AG04449 (cell line): ENCODE data around the gene DNAH1.

Experiments
- CTCF ChIA-PET: fragments of 350-600 bp; formaldehyde crosslinking; extraction: SDS; loops from one replicate; lab custom pipeline; 2021; ENCODE audit warnings: antibody characterized with exemption; lab: Yijun Ruan, JAX
- POLR2A ChIA-PET: fragments of 400-600, 350-600 bp; formaldehyde crosslinking; extraction: SDS; loops from one replicate; lab custom pipeline; 2020; ENCODE audit warnings: antibody characterized with exemption, inconsistent platforms; lab: Yijun Ruan, JAX
- DNase-seq: peaks from one replicate; pipeline ENCODE4 v3.0.0-alpha.2; 2010; ENCODE audit warnings: low read depth, low spot score
- H3K4me3 ChIP-seq: 2 replicates; pipeline ENCODE4 v1.5.1; 2011; ENCODE audit warnings: low read depth, mild to moderate bottlenecking, control low read depth, low read length
- CTCF ChIP-seq: IDR thresholded peaks from one replicate; pipeline ENCODE4 v1.5.1; 2011; ENCODE audit warnings: mild to moderate bottlenecking, moderate library complexity, low read length, control low read depth, inconsistent platforms; ENCODE audit not compliant: insufficient read depth; ENCODE audit errors: missing control alignments

Gene DNAH1

GRCh38 chr3:52402706-52403270 lies 86.7 kb downstream of the DNAH1 start:
- POLR2A ChIA-PET: no interaction called here
- H3K4me3 ChIP-seq: no peak overlapping the region
- no peak for TF ChIP-seq CTCF
- DNase-seq: no peak
- CTCF ChIA-PET: no interaction called here

- POLR2A ChIA-PET: no interaction called here
- no peak overlapping the region for H3K4me3 ChIP-seq
- CTCF ChIA-PET: no interaction called here
- no peak for TF ChIP-seq CTCF
- no peak for DNase-seq
These were observed 87.2 kb downstream of the DNAH1 start for GRCh38 chr3:52403271-52403841.

- no peak for DNase-seq
- POLR2A ChIA-PET: no interaction called here
- CTCF ChIA-PET: no interaction called here
- no peak overlapping the region for H3K4me3 ChIP-seq
- TF ChIP-seq CTCF: no peak
These were observed 87.8 kb downstream of the DNAH1 start for GRCh38 chr3:52403955-52404354.

GRCh38 chr3:52404391-52404790 lies 88.3 kb downstream of the DNAH1 start:
- TF ChIP-seq CTCF: no peak
- H3K4me3 ChIP-seq: no peak overlapping the region
- DNase-seq: no peak
- POLR2A ChIA-PET: interaction anchor here (0.7 kb wide), 1 partner anchor 46 kb away, joined by 3 read pairs; no protein-coding TSS in a partner anchor
- CTCF ChIA-PET: interaction anchor here (1.1 to 1.7 kb wide), 2 partner anchors 8 to 15 kb away, joined by 3 to 7 read pairs; no protein-coding TSS in a partner anchor

GRCh38 chr3:52405066-52405465 lies 88.9 kb downstream of the DNAH1 start:
- TF ChIP-seq CTCF: no peak
- DNase-seq: no peak
- CTCF ChIA-PET: interaction anchor here (0.9 to 2.4 kb wide), 4 partner anchors 8 to 34 kb away, joined by 3 to 7 read pairs (median 4); no protein-coding TSS in a partner anchor
- POLR2A ChIA-PET: interaction anchor here (0.7 kb wide), 1 partner anchor 45 kb away, joined by 3 read pairs; no protein-coding TSS in a partner anchor
- no peak overlapping the region for H3K4me3 ChIP-seq

GRCh38 chr3:52405601-52406110 lies 89.5 kb downstream of the DNAH1 start:
- no peak for DNase-seq
- POLR2A ChIA-PET: no interaction called here
- H3K4me3 ChIP-seq: no peak overlapping the region
- no peak for TF ChIP-seq CTCF
- CTCF ChIA-PET: interaction anchor here (0.9 to 2.8 kb wide), 5 partner anchors 9 to 41 kb away, joined by 3 to 12 read pairs (median 6); no protein-coding TSS in a partner anchor
